HG03103 (cell line): ENCODE measurements around the gene NUDT6.
"Not testable (repeated sequence)": the region's sequence is repeated elsewhere in the genome, so short reads cannot be mapped to it uniquely, and the experiment has no call there.

Source experiments
- ATAC-seq: cut with Tn5 transposase; IDR thresholded peaks from one replicate; pipeline ENCODE4 v1.9.1; 2021; ENCODE audit warnings: low read depth; ENCODE audit not compliant: unreplicated experiment

The NUDT6 gene

GRCh38 chr4:122921971-122922876, at the start of gene NUDT6:
Gene NUDT6, minus strand, starts transcription at chr4:122922597. Its CDS starts 25 bp downstream, at chr4:122922572.
- peak; percentile 43 for ATAC-seq

GRCh38 chr4:122968227-122968812, 45.9 kb upstream of the NUDT6 start:
- ATAC-seq: no peak

GRCh38 chr4:122967231-122967630, 44.8 kb upstream of the NUDT6 start:
- ATAC-seq: no peak

GRCh38 chr4:122966201-122966600, 43.8 kb upstream of the NUDT6 start:
- ATAC-seq: no peak

GRCh38 chr4:122963216-122963615, 40.8 kb upstream of the NUDT6 start:
- ATAC-seq: no peak

GRCh38 chr4:122960611-122961000, 38.2 kb upstream of the NUDT6 start:
- ATAC-seq: no peak

- no peak for ATAC-seq
These were observed 37.7 kb upstream of the NUDT6 start for GRCh38 chr4:122959981-122960610.

- ATAC-seq: no peak
These were observed 37.0 kb upstream of the NUDT6 start for GRCh38 chr4:122959441-122959840.

- ATAC-seq: no peak
These were observed 36.1 kb upstream of the NUDT6 start for GRCh38 chr4:122958505-122958904.

- ATAC-seq: no peak
These were observed 31.5 kb upstream of the NUDT6 start for GRCh38 chr4:122953924-122954323.

- no peak for ATAC-seq
These were observed 29.6 kb upstream of the NUDT6 start for GRCh38 chr4:122952028-122952427.

GRCh38 chr4:122948671-122949070, 26.3 kb upstream of the NUDT6 start:
- no peak for ATAC-seq

GRCh38 chr4:122946142-122946541, 23.7 kb upstream of the NUDT6 start:
- no peak for ATAC-seq

- not testable (repeated sequence) for ATAC-seq
These were observed 22.7 kb upstream of the NUDT6 start for GRCh38 chr4:122945136-122945535.

- ATAC-seq: no peak
These were observed 10.4 kb upstream of the NUDT6 start for GRCh38 chr4:122932763-122933162.

- no peak for ATAC-seq
These were observed 8.5 kb upstream of the NUDT6 start for GRCh38 chr4:122930862-122931261.

- no peak for ATAC-seq
These were observed 6.5 kb upstream of the NUDT6 start for GRCh38 chr4:122928930-122929329.

- ATAC-seq: peak; percentile 95
These were observed 597 bp upstream of the NUDT6 start for GRCh38 chr4:122922877-122923511.

GRCh38 chr4:122921300-122921699, 1.1 kb downstream of the NUDT6 start:
- no peak for ATAC-seq

- ATAC-seq: no peak
These were observed 1.9 kb downstream of the NUDT6 start for GRCh38 chr4:122920473-122920872.

GRCh38 chr4:122917731-122918130, 4.7 kb downstream of the NUDT6 start:
- no peak for ATAC-seq
